Ureter (tissue), 1 donor: ENCODE data around the gene MAGI2. TPM values are rescaled to one million over a fixed set of nuclear protein-coding genes. Genes with fewer than 3 reads are reported as not detected.
"Not testable (repeated sequence)": the region's sequence is repeated elsewhere in the genome, so short reads cannot be mapped to it uniquely, and the experiment has no call there.

Experiments
- DNase-seq: peaks from one replicate; pipeline ENCODE4 v3.0.0-alpha.2; 2020; ENCODE audit warnings: low spot score
- total RNA-seq: library from RNA; stranded (reverse); gene quantifications from one replicate; pipeline ENCODE4 v1.2.4, GENCODE V29; 2023
- donor health status: DM: yes; HTN: yes; CAD: no.

The MAGI2 gene
- total RNA-seq, 1 donor from 2014 or later = 25.3 TPM

DNA sequence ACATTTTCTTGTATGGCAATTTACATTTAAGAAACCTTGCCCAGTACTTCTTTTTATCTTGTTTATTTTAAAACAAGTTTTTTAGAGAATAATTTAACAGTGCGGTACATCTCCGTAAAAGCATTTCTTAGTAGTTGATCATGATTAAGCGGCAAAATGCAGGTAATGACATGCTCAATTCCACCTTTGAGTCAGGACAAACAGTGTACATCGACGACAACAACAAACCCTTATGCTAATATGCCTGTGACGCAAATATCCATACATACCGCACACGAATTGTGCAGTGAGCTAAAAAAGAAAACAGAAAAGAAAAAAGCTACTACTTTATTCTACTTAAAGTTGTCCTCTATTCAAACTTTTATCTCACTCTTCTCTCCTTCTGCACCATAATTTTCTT lies 1.9 kb downstream of the MAGI2 start:
- DNase-seq = no peak

GRCh38 chr7:79442766-79443165 lies 10.7 kb downstream of the MAGI2 start:
- not testable (repeated sequence) for DNase-seq

DNA sequence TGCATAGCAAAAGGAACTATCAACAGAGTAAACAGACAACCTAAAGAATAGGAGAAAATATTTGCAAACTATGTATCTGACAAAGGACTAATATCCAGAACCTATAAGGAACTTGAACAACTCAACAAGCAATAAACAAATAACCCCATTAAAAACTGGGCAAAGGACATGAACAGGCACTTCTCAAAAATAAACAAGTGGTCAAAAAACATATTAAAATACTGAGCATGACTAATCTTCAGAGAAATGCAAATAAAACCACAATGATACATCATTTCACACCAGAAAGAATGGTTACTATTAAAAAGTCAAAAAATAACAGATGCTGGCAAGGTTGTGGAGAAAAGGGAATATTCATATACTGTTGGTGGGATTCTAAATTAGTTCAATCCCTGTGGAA lies 17.1 kb downstream of the MAGI2 start:
- no peak for DNase-seq

DNA sequence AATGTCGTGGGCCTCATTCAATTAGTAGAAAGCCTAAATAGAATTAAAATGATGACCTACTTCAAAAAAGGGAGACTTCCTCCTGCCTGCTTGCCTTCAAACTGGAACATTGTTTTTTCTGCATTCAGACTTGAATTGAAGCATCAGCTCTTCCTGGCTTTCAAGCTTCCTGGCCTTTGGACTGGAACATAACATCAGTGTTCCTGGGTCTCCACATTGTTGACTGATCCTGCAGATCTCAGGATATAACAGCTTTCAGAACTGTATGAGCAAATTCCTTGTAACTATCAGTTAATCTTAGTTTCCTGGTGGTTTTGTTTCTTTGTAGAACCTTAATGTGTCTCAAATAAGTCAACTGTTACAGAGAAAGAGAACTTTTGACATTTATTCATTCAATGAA lies 18.6 kb downstream of the MAGI2 start:
- no peak for DNase-seq

DNA sequence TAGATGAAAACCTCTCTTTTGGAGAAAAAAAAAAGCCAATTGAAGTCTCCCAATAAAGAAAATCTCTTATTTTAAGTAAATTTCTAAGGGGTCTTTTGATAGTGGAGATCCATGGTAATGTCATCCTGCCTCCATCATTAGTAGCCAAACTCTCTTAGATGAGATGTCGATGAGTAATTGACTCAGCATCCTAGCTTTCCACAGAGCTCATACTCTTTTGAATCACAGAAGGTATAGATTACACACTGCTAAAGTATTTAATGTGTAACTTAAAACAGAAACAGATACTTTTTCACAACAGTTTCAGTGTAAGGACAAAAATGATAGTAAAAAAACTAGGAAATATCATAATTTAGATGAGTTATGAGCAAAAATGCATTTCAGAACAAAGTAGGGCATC lies 19.4 kb downstream of the MAGI2 start:
- no peak for DNase-seq

GRCh38 chr7:79430391-79430790 lies 23.1 kb downstream of the MAGI2 start:
- DNase-seq = no peak

DNA sequence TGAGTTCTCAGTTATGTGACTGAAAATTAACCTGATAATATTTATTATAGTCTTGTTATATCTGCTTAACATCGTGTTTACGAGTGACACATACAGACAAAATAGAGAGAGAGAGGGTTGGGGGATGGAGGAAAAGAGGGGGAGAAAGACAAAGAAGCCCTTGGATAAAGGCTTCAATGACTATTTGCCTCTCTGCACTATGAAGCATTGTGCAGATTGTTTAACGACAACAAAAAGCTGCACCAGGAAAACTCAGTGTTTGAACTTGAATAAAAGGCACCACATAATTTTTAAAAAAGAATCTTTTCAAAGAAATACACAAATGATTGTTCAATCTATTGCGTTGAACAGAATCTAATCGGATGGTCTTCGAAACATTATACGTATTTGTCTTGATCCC lies 27.8 kb downstream of the MAGI2 start:
- DNase-seq = no peak

DNA sequence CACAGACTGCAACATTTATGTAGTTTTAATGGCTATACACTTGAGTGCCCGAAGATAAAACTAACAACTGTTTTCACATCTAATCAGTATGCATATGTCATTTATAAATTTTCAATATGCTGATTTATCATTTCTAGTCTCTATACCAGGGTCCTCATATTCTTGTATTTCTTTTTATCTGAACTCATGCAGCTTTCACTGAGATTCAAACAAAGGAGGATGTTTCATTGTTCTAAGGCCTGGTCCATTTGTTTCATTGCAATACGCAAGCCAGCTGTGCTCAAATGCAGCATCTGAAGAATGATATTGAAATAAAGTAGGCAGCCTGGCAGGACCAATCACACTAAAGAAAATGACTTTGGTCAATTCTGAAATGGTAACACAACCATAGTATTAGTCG lies 31.7 kb downstream of the MAGI2 start:
- DNase-seq = no peak

DNA sequence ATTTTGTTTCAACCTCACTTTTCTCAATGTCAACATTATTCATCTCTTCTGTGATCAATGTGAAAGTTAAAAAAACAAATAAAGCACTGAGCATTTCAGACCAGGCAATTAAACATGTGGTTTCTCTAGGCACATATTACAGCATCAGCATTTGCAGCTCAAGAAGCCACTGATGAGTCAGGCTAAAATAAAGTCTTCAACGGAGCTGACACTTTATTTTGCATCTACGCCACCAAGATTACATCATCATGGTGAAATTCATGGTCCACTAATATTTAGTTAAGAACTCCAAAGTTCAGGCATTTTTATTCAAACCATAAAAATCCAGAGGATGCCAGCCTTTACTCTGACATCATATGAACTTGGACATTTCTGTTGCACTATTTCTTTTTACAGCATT lies 33.0 kb downstream of the MAGI2 start:
- no peak for DNase-seq

DNA sequence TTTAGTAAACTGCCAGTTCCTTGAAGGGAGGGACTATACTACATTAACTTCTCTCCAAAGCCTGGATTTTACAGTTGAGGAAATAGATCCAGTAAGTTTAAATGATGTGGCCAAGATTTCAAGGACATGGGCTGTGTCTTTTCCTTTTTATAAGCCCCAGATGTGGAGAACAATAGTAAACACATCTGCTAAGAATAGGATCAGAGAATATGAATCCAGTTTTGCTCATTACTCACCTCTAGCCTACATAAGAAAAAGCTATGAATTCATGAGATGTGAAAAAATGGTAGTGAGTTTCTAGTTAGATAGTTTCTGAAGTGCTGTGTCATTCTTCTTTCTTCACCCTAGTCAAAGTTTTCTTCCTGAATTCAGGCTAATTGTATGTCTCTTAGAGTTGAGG lies 38.6 kb downstream of the MAGI2 start:
- DNase-seq = no peak

DNA sequence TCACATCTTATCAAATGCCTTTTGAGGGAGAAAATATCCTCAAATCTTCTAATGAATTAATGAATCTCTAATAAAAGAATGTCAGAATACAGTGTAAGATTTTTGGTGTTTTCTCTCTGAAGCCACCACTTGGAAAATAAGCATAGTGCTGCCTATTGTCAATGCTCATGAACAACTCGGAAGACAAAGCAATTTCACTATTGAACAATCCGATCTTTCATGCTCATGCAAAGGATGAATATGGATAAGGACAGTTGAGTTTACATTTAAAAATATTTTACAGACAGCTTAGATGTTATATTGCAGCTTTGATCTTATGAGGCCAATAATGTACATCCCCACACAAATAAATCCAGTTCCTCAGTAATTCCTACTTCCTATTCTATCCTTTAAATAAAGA lies 40.6 kb downstream of the MAGI2 start:
- no peak for DNase-seq

DNA sequence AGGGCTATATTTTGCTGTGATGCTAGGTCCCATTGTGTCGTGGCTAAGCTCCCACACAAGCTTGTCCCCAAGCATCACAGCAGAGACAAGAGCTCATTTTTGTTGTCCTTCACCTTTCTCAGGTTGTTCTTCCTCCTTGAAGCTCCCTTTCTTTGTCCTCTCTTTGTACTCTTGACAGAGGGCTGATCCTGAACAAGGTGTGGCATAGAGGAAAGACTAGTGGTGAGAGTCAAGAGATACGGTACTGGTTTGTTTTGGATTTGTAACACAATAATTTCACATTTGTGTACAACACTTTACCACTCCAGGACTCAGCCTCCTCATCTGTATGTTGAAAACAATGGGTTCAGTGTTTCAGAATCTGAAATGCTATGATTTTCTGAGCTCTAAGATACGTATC lies 41.0 kb downstream of the MAGI2 start:
- no peak for DNase-seq

DNA sequence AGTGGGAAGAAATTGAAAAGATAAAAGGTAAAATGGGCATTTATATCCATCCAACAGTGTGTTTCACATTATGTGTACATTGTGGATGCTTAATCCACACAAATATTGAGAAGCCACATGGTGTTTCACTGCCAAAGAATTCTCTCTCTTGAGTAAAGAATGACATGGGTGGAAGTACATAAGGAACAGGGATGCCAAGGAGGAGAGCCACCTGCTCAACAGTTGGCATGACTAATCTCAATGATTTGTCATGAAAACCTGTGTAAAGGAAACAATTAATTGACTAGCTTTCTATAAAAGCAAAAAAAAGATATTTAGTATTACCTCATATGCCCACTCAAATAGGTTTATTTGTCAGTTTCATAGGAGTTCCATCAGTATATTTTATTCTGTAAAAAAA lies 43.1 kb downstream of the MAGI2 start:
- no peak for DNase-seq

DNA sequence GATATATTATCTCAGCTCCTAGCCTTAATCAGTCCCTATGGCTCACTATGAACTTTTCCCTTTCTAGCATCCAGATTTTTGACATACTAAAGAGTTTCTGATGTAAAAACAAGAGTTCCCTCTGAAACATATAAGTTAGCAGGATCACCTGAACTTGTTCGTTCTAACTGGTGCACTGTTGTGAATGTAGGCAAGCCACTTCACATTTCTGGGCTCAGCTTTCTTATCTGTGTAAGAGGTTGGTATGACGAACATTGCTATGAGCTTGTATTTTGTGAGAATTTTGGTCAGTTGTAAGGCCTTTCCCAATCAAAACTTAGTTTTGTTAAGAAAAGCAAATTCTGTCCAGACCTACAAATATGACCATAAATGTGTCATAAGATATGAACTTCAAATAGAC lies 46.1 kb downstream of the MAGI2 start:
- no peak for DNase-seq

GRCh38 chr7:79406371-79406770 lies 47.1 kb downstream of the MAGI2 start:
- no peak for DNase-seq

DNA sequence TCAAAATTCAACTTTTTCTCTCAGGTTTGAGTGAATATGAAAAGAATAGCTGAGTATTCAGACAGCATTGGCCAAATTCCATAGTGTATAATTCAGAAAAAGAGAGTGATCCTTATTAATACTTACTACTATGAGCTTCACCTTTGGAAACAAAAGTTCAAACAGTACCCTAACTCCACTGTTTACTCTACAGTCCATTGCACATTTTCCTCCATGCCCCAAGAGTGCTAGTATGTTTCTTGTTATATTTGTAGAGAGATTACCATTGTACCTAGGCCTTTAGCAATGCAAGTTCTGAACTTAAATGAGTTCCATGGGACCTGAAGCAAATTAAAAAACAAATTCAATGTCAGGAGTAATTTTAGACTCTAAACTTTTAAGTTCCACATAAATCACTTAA lies 48.1 kb downstream of the MAGI2 start:
- no peak for DNase-seq

DNA sequence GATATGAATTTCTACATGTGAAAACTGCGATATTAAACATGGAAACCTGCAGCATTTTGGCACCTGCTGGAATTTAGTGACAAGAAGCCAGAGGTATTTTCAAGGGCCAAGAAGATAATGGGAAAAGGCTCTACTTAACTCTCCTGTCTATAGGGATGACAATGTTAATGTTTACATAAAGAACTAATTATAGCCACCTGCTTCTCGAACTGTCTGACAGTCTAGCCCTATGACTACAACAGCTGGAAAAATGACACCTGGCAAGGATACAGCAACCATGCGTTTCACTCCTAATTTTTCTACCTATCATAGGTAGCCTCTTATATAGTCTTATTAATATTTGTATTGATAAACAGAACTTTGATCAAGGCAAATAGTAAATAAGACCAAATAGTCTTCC lies 49.6 kb downstream of the MAGI2 start:
- DNase-seq = no peak

DNA sequence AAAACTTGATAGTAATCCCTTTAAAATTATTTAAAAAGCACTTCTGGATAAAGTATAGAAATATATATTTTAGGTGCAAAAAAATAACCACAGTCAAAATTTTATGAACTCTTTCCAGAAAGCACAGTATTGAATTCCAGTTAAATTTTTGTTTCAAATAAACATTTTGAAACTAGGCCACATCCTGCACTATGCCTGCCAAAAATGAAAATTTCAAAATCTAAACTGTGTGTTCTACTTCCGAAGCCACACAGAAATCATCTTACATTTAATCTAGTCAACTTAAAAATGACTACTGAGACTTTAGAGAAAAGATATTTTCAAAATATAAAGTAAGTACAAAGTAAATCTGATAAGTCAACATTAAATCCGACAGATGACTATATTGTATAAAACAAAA lies 50.0 kb downstream of the MAGI2 start:
- no peak for DNase-seq

- DNase-seq = no peak
These were observed 52.2 kb downstream of the MAGI2 start for GRCh38 chr7:79401254-79401653.

DNA sequence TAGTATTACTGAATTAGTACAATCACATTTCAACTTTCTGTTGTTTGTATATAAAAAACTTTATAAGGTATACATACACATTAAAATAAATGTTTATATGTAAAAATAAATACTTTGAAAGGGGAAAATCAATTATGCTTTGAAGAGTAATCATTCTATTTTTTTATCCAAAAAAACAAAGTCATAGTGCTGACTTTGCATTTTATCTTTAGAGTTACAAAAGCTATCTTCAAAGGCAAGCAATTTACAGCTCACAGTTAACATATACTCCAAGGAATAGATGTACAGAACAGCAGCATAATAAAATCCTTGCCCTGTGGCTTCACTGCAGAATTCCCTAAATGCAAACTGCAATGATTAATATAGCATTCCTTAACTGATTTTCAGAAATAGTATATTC lies 53.2 kb downstream of the MAGI2 start:
- no peak for DNase-seq

- DNase-seq = no peak
These were observed 55.2 kb downstream of the MAGI2 start for GRCh38 chr7:79398138-79398749.

DNA sequence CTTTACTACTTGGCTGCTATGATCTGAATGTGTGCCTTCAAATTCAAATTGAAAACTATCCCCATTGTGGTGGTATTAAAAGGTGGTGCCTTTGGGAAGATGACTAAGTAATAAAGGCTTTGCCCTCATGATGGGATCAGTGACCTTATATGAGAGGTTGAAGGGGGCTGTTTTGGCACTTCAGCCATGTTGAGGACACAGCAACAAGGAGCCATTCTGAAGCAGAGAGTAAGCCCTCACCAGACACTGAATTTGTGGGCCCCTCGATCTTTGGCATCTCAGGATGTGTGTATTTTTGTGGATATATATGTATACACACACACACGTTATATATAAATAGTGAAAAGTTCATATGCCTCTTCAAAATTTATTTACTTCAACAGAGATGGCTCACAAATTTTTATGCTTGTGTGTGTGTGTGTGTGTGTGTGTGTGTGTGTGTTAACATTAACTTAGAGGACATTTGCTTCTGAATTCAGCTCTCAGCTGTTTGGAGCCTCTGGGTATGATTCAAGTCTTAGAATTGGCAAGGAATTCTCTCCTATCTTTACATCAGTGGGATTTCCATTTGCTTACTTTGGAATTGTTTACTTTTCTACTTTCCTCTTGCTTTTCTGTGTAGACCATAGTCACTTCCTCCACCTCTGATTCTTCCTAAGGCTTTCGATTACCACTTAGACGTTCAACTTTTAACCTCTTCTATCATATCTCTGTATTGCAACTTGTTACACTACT lies 66.6 kb downstream of the MAGI2 start:
- no peak for DNase-seq

- no peak for DNase-seq
These were observed 71.5 kb downstream of the MAGI2 start for GRCh38 chr7:79381921-79382320.

DNA sequence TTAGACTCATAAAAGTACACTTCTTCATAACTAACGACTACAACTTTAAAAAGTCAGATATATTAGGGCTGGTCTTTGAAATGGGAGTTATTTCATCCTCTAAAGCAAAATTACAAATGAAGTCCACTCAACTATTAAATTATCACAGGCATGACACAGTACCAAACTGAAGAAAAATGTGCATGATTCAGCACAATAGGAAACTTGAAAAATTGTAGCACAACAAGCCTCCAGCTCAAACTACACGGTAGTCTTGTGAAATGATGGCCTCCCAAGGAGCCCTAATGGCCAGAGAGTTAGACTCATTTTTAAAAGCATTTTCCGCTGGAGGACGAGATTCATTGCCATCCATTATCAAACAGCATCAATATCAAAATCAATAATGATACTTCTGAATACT lies 76.4 kb downstream of the MAGI2 start:
- DNase-seq = no peak
